Neural cell (in vitro differentiated cells): ENCODE measurements around the gene LGALS3.

ENCODE experiments used
- EP300 ChIP-seq: fragments of 450-650 bp; conservative IDR thresholded peaks from 2 replicates; pipeline ENCODE4 v1.6.1; 2014; ENCODE audit warnings: antibody characterized with exemption, mild to moderate bottlenecking, moderate library complexity; ENCODE audit not compliant: poor library complexity, severe bottlenecking
- EZH2 ChIP-seq: fragments of 200-600, 300-800 bp; shearing (Covaris generic), sonication (generic); IDR thresholded peaks from 2 replicates; pipeline ENCODE4 v1.6.1; 2014; ENCODE audit warnings: antibody characterized with exemption, low read length, borderline replicate concordance, mild to moderate bottlenecking; ENCODE audit not compliant: insufficient read depth, poor library complexity, severe bottlenecking
- POLR2AphosphoS5 ChIP-seq: IDR thresholded peaks from 2 replicates; pipeline ENCODE4 v1.6.1; 2012
- TAF1 ChIP-seq: IDR thresholded peaks from 2 replicates; pipeline ENCODE4 v1.6.1; 2012; ENCODE audit warnings: low read depth

GRCh38 chr14:55139141-55139540, 10.1 kb downstream of the LGALS3 start:
- TF ChIP-seq EZH2 (no peak), TAF1 (no peak), EP300 (no peak), POLR2AphosphoS5 (no peak)
